H1 (cell line): ENCODE measurements around the gene DNAJB13. TPM values are rescaled to one million over a fixed set of nuclear protein-coding genes. Genes with fewer than 3 reads are reported as not detected.

ENCODE experiments used
- BACH1 ChIP-seq: IDR thresholded peaks from 2 replicates; pipeline ENCODE4 v1.6.1; 2012; ENCODE audit warnings: low read length, improper control_type of control experiment
- CHD2 ChIP-seq: IDR thresholded peaks from 2 replicates; pipeline ENCODE4 v1.6.1; 2012; ENCODE audit warnings: low read length, improper control_type of control experiment
- TAF1 ChIP-seq: IDR thresholded peaks from 2 replicates; pipeline ENCODE4 v1.6.1; 2011; ENCODE audit warnings: mild to moderate bottlenecking, low read depth, low read length
- polyA plus RNA-seq, 7 experiments: library from polyadenylated mRNA; depleted of rRNA in 3 of 7; stranded (reverse) in 5 of 7; unstranded in 2 of 7; fragments of >200 nt in 5 of 7; fragments of 200-250 nt in 2 of 7; gene quantifications; 1 replicate in 5 of 7; 2 replicates in 1 of 7; 4 replicates in 1 of 7; pipeline versions ENCODE4 v1.2.1 to v1.2.3, GENCODE V29; 2011 to 2013; ENCODE audit warnings: missing spikeins in 2 of 7, mixed read lengths in 2 of 7
- total RNA-seq: library from RNA; stranded (reverse); fragmentation: NEBNext Ultra II Directional; extraction: Animal tissue kit (Norgen Biotek cat#: 25700); gene quantifications from 2 replicates; pipeline ENCODE4 v1.2.1, GENCODE V29; 2021

The DNAJB13 gene
- total and polyA plus RNA-seq, 2 of the 8 experiments (the other 6 are each of a cell fraction or from before 2014, with no cell fraction given): 0.27 TPM; not detected in 1

DNA sequence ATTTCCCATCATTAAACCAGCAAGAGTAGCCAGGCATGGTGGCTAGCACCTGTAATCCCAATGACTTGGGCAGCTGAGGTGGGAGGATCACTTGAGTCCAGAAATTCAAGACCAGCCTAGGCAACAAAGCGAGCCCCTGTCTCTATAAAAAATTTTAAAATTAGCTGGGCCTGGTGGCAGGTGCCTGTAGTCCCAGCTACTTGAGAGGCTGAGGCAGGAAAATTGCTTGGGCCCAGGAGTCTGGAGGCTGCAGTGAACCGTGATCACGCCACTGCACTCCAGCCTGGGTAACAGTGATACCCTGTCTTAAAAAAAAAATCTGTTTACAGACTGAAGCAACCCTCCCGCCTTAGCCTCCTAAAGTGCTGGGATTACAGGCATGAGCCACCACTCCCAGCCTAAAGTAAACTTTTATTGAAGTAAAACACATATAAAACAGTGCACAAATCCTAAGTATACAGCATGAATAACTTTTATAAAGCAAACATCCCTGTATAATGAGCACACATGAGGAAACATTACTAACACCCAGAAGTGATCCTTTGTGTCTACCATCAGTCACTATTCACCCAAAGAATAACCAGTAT, 45.4 kb downstream of the DNAJB13 start (continued):
- TF ChIP-seq CHD2 (no peak), TAF1 (no peak), BACH1 (no peak)
